ENCODE data around the gene ALDH1L1. TPM values are rescaled to one million over a fixed set of nuclear protein-coding genes. Genes with fewer than 3 reads are reported as not detected.
A peak's percentile ranks its signal among the peaks of the same experiment; 100 is the strongest.

ALDH1L1 gene
- total RNA-seq, 2 donors from 2014 or later, result 0.21 to 0.48 TPM

DNA sequence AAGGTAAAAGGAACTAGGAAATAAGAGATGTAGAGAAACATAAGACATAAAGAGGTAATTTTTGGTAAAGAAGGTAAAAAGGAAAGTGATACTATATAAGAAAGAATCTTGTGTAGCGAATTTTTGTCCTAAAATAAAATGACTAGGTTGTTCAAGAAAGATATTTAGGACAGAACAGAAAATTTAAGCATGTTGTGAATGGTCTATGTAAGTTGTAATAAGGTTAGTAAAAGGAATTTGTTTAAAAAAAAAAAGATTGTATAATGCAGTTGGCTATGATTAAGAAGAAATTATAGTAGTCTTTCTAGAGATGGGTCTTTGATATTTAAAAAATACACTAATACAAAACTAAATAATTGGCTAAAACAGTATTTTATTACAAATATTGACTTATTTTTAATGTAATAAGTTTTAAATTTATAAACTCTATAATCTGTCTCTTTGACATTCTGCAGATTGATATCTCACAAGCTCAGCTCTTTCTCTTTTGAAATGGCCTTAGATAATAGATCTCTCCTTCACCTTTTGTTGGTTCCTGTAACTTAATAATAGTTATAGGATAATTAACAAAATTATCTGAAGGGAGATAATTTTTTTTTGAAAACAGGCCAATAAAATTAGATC is 92.7 kb downstream of the ALDH1L1 start:
- Mint-ChIP-seq H3K36me3 (ENCODE audit: insufficient read depth in 2 of 2) (peaks cover 5 to 7% of the 10 kb centered on the region in 2 donors), H3K4me1 (ENCODE audit: low read depth) (peaks cover 21% of the 10 kb centered on the region), H3K27me3 (ENCODE audit: low read depth) (no peaks in the 10 kb centered on the region), H3K9me3 (peaks cover 2 to 5% of the 10 kb centered on the region in 2 donors), H3K27ac (no peak overlapping the region), H3K4me3 (no peak overlapping the region)
- ATAC-seq (replicated peaks in 1 of 2), result no peak
- DNase-seq, result no peak

DNA sequence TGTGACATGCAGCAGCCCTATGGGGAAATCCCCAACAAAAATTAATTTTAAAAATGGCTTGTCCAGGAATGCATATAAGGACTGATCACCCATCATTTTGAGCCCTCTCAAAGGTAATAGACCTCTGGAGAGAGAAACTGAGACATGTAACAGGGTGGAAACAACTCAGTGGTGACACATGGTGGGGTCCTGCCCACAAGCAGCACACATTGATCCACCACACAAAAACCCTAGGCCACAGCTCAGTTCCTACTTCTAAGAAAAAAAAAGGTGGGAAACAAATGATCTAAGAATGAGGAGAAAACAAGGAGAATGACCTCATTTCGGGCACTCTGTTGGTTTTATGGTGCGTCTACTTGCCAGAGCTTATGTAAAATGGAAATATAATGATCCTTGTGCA is 94.5 kb downstream of the ALDH1L1 start:
- H3K9me3 Mint-ChIP-seq, result peaks cover 0 to 2% of the 10 kb centered on the region in 2 donors
- H3K36me3 Mint-ChIP-seq (ENCODE audit: insufficient read depth in 2 of 2), result peaks cover 3% of the 10 kb centered on the region in 2 donors
- no peaks in the 10 kb centered on the region for H3K27me3 Mint-ChIP-seq (ENCODE audit: low read depth)
- ATAC-seq (replicated peaks in 1 of 2) (no peak), DNase-seq (peak; percentile 23 to 33)
- H3K4me3 Mint-ChIP-seq, result peak overlapping the region; percentile 73 to 77
- H3K27ac Mint-ChIP-seq, result peak overlapping the region; percentile 46
- peaks cover 24% of the 10 kb centered on the region for H3K4me1 Mint-ChIP-seq (ENCODE audit: low read depth)

DNA sequence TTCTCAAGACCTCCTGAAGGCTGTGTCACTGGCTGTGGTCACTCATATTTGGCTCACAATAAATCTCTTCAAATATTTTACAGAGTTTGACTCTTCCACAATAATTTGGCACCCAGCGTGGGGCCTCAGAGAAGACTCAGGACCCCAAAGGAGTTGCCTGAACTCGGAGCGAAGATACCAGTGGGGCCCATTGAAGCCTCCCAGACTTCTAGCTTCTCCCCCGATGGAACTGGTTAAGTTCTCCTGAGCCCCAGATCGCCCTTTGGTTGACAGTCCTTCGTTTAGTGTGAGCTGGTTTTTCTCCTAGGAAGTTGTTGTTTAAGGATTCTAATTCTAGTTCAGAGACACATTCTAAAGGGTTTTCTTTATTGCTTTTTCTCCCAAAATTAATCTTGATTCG is 95.1 kb downstream of the ALDH1L1 start:
- peaks cover 24% of the 10 kb centered on the region for H3K4me1 Mint-ChIP-seq (ENCODE audit: low read depth)

DNA sequence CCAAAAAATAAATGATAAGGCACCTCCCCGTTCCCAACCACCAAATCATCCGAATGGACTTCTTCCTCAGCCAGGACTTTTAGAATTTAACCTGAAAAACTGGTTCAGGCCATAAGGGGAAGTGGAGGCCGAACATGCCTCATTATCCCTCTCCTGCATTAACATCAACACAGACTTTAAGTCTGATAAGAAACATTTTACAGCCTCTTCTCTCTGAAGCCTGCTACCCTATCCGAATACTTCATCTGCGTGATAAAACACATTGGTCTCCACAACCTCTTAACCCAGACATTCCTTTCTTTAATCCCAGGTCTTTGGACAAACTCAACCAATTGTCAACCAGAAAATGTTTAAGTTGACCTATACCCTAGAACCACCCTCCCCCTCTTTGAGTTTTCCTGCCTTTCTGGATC is 95.6 kb downstream of the ALDH1L1 start:
- no peaks in the 10 kb centered on the region for H3K27me3 Mint-ChIP-seq (ENCODE audit: low read depth)
- H3K27ac Mint-ChIP-seq, result peak overlapping the region; percentile 51
- peak overlapping the region; percentile 73 to 77 for H3K4me3 Mint-ChIP-seq
- no peak for DNase-seq
- H3K36me3 Mint-ChIP-seq (ENCODE audit: insufficient read depth in 2 of 2), result peaks cover 3% of the 10 kb centered on the region in 2 donors
- peaks cover 0 to 2% of the 10 kb centered on the region in 2 donors for H3K9me3 Mint-ChIP-seq
- no peak for ATAC-seq (replicated peaks in 1 of 2)
- peaks cover 24% of the 10 kb centered on the region for H3K4me1 Mint-ChIP-seq (ENCODE audit: low read depth)

More for the DNA sequence above, 95.1 kb downstream of the ALDH1L1 start:
- Mint-ChIP-seq H3K4me3 (peak overlapping the region; percentile 73 to 77), H3K9me3 (peaks cover 0 to 2% of the 10 kb centered on the region in 2 donors), H3K36me3 (ENCODE audit: insufficient read depth in 2 of 2) (peaks cover 3% of the 10 kb centered on the region in 2 donors), H3K27me3 (ENCODE audit: low read depth) (no peaks in the 10 kb centered on the region), H3K27ac (peak overlapping the region; percentile 51)
- DNase-seq (no peak), ATAC-seq (replicated peaks in 1 of 2) (no peak)

DNA sequence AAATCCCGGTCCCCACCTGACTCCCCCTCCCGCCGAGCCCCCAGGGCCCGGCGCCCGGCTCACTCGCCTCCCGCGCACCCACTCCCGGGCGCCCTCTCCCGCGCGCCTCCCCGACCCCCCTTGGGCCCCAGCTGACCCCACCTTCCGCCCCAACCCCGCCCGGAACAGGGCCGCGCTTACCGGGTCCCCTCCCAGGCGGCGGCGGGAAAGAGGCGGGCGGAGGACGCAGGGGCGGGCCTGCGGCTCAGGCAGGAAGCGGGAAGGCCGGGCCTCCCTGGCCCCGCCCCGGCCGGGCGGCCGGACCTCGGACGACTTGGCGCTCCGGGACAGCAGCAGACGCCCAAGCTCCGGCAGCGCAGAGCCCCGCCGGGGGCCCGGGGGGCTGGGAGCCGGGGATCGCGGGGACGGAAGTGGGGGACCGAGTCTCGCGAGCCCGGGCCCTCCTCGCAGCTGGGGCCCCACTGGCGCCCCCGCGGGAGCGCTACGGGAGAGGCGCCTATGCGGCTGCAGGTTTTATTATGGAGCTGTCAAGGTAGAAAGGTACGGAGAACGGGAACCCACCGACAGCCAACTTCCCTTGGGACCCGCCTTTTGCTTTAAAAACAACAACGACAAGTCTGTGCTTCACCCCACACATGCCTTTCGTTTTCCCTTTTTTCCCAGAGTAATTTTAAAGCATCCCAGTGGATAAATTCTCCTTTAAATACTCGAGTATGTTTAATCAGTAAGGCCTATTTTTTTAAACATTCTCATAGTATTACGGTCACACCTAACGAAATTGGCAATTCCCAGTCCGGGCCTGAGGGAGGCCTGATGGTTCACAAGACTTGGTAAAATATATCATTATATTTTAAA is 96.2 kb downstream of the ALDH1L1 start, which contains the start of gene SLC41A3:
Gene SLC41A3, minus strand, starts transcription at position 212 of the 855 bp plus-strand sequence. CDS start 15,905 bp downstream, outside the sequence.
- H3K4me3 Mint-ChIP-seq, result peak within 1 kb of the TSS; percentile 97 to 98
- ATAC-seq (replicated peaks in 1 of 2) (peak; percentile 95 to 96), DNase-seq (peak; percentile 92 to 93)
- H3K27ac Mint-ChIP-seq, result peak within 1 kb of the TSS; percentile 99
- no peaks in the 10 kb centered on the region for H3K27me3 Mint-ChIP-seq (ENCODE audit: low read depth)
- H3K4me1 Mint-ChIP-seq (ENCODE audit: low read depth), result peaks cover 24% of the 10 kb centered on the region
- peaks cover 3% of the 10 kb centered on the region in 2 donors for H3K36me3 Mint-ChIP-seq (ENCODE audit: insufficient read depth in 2 of 2)
- H3K9me3 Mint-ChIP-seq, result peaks cover 0 to 2% of the 10 kb centered on the region in 2 donors

DNA sequence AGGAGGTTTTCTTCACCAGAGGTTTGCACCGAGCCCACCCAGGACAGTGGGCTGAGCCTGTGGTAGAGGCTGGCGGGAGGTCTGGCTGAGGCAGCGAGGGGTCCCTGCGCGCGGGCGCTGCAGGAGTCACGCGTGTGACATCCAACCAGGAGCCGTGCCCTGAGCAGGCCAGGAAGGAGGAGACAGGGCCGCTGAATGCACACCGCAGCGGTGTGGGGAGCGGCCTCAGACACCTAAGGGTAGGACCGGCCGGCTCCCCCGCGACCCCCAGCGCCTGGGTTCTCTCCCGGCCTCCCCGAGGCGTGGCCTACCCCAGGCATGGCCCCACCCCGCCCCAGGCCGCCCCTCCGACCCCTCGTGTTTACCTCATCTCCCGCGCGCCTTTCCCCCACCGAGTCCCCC is 96.9 kb downstream of the ALDH1L1 start:
- peaks cover 0 to 2% of the 10 kb centered on the region in 2 donors for H3K9me3 Mint-ChIP-seq
- DNase-seq (peak; percentile 57 to 58), ATAC-seq (replicated peaks in 1 of 2) (peak; percentile 63 to 71)
- H3K27me3 Mint-ChIP-seq (ENCODE audit: low read depth), result no peaks in the 10 kb centered on the region
- H3K4me1 Mint-ChIP-seq (ENCODE audit: low read depth), result peaks cover 24% of the 10 kb centered on the region
- peaks cover 3% of the 10 kb centered on the region in 2 donors for H3K36me3 Mint-ChIP-seq (ENCODE audit: insufficient read depth in 2 of 2)
- peak overlapping the region; percentile 99 for H3K27ac Mint-ChIP-seq
- H3K4me3 Mint-ChIP-seq, result peak overlapping the region; percentile 97 to 98

DNA sequence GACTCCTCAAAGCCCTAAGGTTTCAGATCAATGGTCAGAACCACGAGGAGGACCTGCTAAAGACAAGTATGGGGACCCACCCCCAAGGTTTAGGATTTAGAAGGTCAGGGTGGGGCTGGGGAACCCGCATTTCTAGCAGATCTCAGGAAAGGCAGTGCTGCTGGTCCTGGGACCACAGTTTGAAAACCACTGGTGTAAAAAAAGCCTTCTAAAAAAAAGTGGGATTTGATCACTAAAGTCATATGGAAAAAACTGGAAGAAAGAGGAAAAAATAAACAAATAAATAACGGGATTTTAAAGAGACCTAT is 97.3 kb downstream of the ALDH1L1 start:
- peaks cover 3% of the 10 kb centered on the region in 2 donors for H3K36me3 Mint-ChIP-seq (ENCODE audit: insufficient read depth in 2 of 2)
- H3K4me3 Mint-ChIP-seq, result peak overlapping the region; percentile 97 to 98
- H3K27me3 Mint-ChIP-seq (ENCODE audit: low read depth), result no peaks in the 10 kb centered on the region
- peak overlapping the region; percentile 99 for H3K27ac Mint-ChIP-seq
- DNase-seq, result no peak
- H3K4me1 Mint-ChIP-seq (ENCODE audit: low read depth), result peaks cover 24% of the 10 kb centered on the region
- peaks cover 0 to 2% of the 10 kb centered on the region in 2 donors for H3K9me3 Mint-ChIP-seq
- no peak for ATAC-seq (replicated peaks in 1 of 2)

DNA sequence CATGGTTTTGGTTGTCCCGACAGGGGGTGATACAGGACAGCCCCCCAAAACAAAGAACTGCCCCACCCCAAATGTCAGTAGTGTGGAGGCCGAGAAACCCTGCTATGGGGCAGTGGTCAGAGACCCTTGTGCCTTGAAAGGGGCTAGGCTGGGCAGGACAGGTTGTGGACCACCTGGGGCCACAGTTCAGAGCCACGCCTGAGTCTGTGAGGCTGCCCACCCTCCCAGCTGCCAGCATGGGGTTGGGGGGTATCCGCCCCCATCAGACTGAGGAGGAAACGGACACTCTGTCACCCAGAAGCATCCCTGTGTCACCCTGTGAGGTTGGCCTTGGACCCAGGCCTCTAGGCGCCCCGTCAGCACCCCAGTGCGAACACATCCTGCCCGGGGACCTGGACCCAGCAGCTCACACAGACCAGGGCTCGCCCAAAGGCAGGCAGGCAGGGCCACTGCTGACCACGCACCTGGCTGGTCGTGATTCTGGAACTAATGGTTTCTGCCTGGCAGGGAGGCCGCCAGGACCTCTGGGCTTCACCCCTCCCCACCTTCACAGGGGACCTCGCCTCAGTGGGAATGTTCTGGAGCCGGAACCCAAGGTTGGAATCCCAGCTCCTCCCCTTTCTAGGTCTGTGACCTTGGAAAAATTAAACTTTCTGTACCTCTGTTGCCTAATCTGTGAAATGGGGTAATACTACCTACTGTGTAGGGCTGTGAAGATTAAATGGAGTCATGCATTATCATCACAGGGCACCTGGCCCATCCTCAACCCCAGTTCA is 97.8 kb downstream of the ALDH1L1 start:
- H3K27ac Mint-ChIP-seq, result peak overlapping the region; percentile 99
- H3K27me3 Mint-ChIP-seq (ENCODE audit: low read depth), result no peaks in the 10 kb centered on the region
- peaks cover 3% of the 10 kb centered on the region in 2 donors for H3K36me3 Mint-ChIP-seq (ENCODE audit: insufficient read depth in 2 of 2)
- ATAC-seq (replicated peaks in 1 of 2), result no peak
- peaks cover 24% of the 10 kb centered on the region for H3K4me1 Mint-ChIP-seq (ENCODE audit: low read depth)
- no peak for DNase-seq
- peaks cover 0 to 1% of the 10 kb centered on the region in 2 donors for H3K9me3 Mint-ChIP-seq
- H3K4me3 Mint-ChIP-seq, result peak overlapping the region; percentile 97 to 98

DNA sequence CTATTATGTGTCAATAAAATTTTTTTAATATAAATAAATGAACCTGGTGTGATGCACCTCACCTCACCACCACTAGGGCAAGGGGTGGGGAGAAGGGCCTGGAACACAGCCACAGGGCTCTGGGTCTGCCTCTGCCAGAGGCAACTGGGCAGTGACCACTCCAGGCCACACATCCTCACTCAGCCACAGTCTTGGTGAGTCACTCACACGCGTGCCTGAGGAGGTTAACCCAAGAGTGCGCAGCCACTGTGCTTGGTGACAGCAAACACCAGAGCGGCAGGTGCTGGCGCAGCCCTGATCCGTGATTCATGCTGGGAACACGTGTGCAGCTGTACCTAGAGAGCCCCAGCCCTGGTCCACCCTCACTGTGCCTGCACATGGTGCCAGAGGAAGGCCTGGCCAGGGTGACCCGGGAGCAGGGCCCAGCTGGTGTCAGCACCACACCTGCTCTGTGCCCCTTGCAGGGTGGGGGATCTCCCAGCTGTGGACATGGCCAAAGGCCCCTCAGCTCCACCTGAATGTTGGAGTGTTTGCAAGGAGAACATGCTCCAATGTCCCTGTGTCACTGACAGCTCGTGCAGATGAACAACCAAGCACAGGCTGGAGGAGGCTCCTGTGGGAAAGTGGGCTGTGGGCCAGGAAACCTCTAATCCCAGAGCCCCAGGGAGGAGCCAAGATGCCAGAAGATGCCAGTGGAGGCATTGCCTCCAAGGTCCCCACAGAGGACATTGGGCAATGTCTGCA is 98.6 kb downstream of the ALDH1L1 start:
- ATAC-seq (replicated peaks in 1 of 2) (no peak), DNase-seq (peak in 1 of 2 donors; percentile 26)
- Mint-ChIP-seq H3K27me3 (ENCODE audit: low read depth) (no peaks in the 10 kb centered on the region), H3K4me1 (ENCODE audit: low read depth) (peaks cover 24% of the 10 kb centered on the region), H3K9me3 (no peaks in the 10 kb centered on the region), H3K27ac (no peak overlapping the region), H3K4me3 (peak overlapping the region in 1 of 2 donors; percentile 97), H3K36me3 (ENCODE audit: insufficient read depth in 2 of 2) (peaks cover 2 to 3% of the 10 kb centered on the region in 2 donors)

DNA sequence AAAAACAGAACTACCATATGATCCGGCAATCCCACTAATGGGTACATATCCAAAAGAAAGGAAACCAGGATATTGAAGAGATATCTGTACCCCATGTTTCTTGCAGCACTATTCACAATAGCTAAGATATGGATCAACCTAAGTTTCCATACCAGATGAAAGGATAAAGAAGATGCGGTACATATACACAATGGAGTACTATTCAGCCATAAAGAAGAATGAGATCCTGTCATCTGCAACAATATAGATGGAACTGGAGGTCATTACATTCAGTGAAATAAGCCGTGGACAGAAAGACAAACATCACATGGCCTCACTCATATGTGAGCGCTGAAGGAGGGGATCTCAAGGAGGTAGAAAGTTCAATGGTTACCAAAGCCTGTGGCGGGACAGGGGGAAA is 99.4 kb downstream of the ALDH1L1 start:
- no peak for ATAC-seq (replicated peaks in 1 of 2)

DNA sequence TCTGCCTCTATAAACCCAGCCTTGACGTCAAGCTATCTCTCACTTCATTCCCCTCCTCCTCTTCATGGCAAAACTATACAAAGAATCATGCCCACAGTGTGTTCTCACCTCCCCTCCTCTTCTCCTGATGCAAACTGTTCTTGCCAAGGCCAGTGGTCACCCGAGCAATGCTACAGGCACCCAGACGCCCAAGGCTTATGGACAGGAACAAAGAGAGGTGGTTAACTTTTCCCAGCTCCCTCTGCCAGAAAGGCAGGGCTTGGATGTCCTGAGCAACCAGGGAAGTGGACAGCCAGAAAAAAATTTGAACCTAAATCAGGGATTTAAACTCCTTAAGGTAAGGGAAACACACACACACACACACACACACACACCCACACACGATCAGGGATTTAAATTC is 101.5 kb downstream of the ALDH1L1 start:
- DNase-seq (no peak), ATAC-seq (replicated peaks in 1 of 2) (no peak)
- no peak overlapping the region for H3K4me3 Mint-ChIP-seq
- peaks cover 0 to 2% of the 10 kb centered on the region in 2 donors for H3K36me3 Mint-ChIP-seq (ENCODE audit: insufficient read depth in 2 of 2)
- H3K4me1 Mint-ChIP-seq (ENCODE audit: low read depth), result peaks cover 8% of the 10 kb centered on the region
- no peaks in the 10 kb centered on the region for H3K9me3 Mint-ChIP-seq
- no peak overlapping the region for H3K27ac Mint-ChIP-seq
- H3K27me3 Mint-ChIP-seq (ENCODE audit: low read depth), result no peaks in the 10 kb centered on the region

More for the DNA sequence above, 99.4 kb downstream of the ALDH1L1 start:
- no peak overlapping the region for H3K4me3 Mint-ChIP-seq
- H3K27me3 Mint-ChIP-seq (ENCODE audit: low read depth), result no peaks in the 10 kb centered on the region
- no peaks in the 10 kb centered on the region for H3K9me3 Mint-ChIP-seq
- peaks cover 2% of the 10 kb centered on the region in 2 donors for H3K36me3 Mint-ChIP-seq (ENCODE audit: insufficient read depth in 2 of 2)
- peaks cover 23% of the 10 kb centered on the region for H3K4me1 Mint-ChIP-seq (ENCODE audit: low read depth)
- DNase-seq, result no peak
- no peak overlapping the region for H3K27ac Mint-ChIP-seq

DNA sequence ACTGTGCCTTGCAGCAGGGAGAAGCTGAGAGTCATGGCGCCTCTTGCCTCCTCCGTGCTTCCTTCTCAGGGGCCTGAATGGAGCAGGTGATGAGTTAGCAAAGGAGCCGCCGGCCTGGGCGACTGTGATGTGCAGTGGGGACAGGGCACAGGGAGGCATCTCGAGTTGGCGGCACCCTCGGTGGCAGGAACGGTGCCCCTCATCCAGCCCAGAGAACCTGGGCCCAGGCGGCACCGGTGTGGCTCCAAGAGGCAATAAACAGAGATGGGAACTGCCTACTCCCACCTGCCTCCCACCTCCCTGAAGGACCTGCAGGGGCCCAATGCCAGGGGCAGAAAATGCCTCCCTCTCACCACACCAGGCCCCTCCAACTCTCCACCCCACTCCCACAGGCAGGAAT is 102.6 kb downstream of the ALDH1L1 start:
- peaks cover 4% of the 10 kb centered on the region for H3K4me1 Mint-ChIP-seq (ENCODE audit: low read depth)
- no peak overlapping the region for H3K27ac Mint-ChIP-seq
- peaks cover 2% of the 10 kb centered on the region in 2 donors for H3K9me3 Mint-ChIP-seq
- no peaks in the 10 kb centered on the region for H3K27me3 Mint-ChIP-seq (ENCODE audit: low read depth)
- ATAC-seq (replicated peaks in 1 of 2), result no peak
- peaks cover 2% of the 10 kb centered on the region in 2 donors for H3K36me3 Mint-ChIP-seq (ENCODE audit: insufficient read depth in 2 of 2)
- no peak overlapping the region for H3K4me3 Mint-ChIP-seq
- DNase-seq, result no peak
